OCI-LY3 (cell line): ENCODE results near the gene PIK3C2B.

ENCODE experiments used
- H2AFZ ChIP-seq: fragments of 200-600, 300-600 bp; shearing (Covaris generic); 2 replicates; pipeline ENCODE4 v1.6.0; 2014; ENCODE audit warnings: antibody characterized with exemption, low read depth, low read length
- H3K27ac ChIP-seq: fragments of 200-600, 300-600 bp; sonication (generic); 2 replicates; pipeline ENCODE4 v1.5.1; 2014; ENCODE audit warnings: mild to moderate bottlenecking, low read length, moderate library complexity, mixed read lengths
- H3K27me3 ChIP-seq: fragments of 200-600, 300-600 bp; sonication (generic); 2 replicates; pipeline ENCODE4 v1.6.1; 2014; ENCODE audit warnings: low read depth, low read length, mixed read lengths
- H3K36me3 ChIP-seq: fragments of 200-600, 300-600 bp; sonication (generic); replicated peaks from 2 replicates; pipeline ENCODE3; 2014; ENCODE audit warnings: low read depth, low read length, mixed read lengths
- H3K4me1 ChIP-seq: fragments of 300-600, 200-600 bp; sonication (generic); 2 replicates; pipeline ENCODE4 v1.6.1; 2014; ENCODE audit warnings: low read length, mixed read lengths
- H3K4me2 ChIP-seq: fragments of 200-600, 300-600 bp; sonication (generic); 2 replicates; pipeline ENCODE4 v1.6.1; 2014; ENCODE audit warnings: low read length, mixed read lengths
- H3K4me3 ChIP-seq: fragments of 300-600, 200-600 bp; sonication (generic); 2 replicates; pipeline ENCODE4 v1.5.1; 2014; ENCODE audit warnings: antibody characterized with exemption, mild to moderate bottlenecking, low read length, moderate library complexity
- H3K79me2 ChIP-seq: fragments of 300-600, 200-600 bp; shearing (Covaris generic); 2 replicates; pipeline ENCODE4 v1.6.1; 2014; ENCODE audit warnings: mild to moderate bottlenecking, low read length, mixed read lengths
- H3K9ac ChIP-seq: fragments of 300-600, 200-600 bp; shearing (Covaris generic); 2 replicates; pipeline ENCODE4 v1.6.0; 2014; ENCODE audit warnings: mild to moderate bottlenecking, low read length, moderate library complexity
- H3K9me3 ChIP-seq: fragments of 200-600, 300-600 bp; shearing (Covaris generic); 2 replicates; pipeline ENCODE4 v1.6.1; 2014; ENCODE audit warnings: low read length, mixed read lengths; ENCODE audit not compliant: insufficient read depth
- H4K20me1 ChIP-seq: fragments of 200-600, 300-600 bp; sonication (generic); 2 replicates; pipeline ENCODE4 v1.6.1; 2016; ENCODE audit warnings: low read length, mixed read lengths; ENCODE audit not compliant: insufficient read depth
- CTCF ChIP-seq: fragments of 200-600, 300-600 bp; sonication (generic); IDR thresholded peaks from 2 replicates; pipeline ENCODE4 v1.5.1; 2014; ENCODE audit warnings: antibody characterized with exemption, low read length, low read depth
- EZH2phosphoT487 ChIP-seq: fragments of 200-600 bp; shearing (Covaris generic); IDR thresholded peaks from 2 replicates; pipeline ENCODE4 v1.6.1; 2018; ENCODE audit warnings: antibody characterized with exemption, mixed run types, low read depth

PIK3C2B gene

GRCh38 chr1:204503122-204503912 lies 8.7 kb upstream of the PIK3C2B start:
- no peaks in the 10 kb centered on the region for H3K79me2 ChIP-seq
- H3K4me3 ChIP-seq = peak overlapping the region; percentile 48
- H2AFZ ChIP-seq = peak overlapping the region; percentile 93
- H3K27me3 ChIP-seq = no peaks in the 10 kb centered on the region
- peak overlapping the region; percentile 73 for H3K4me2 ChIP-seq
- peak overlapping the region; percentile 11; the same call in 1 of the 2 replicates for H3K9ac ChIP-seq
- peak; percentile 93 for TF ChIP-seq CTCF
- TF ChIP-seq EZH2phosphoT487 = no peak
- H3K4me1 ChIP-seq = peaks cover 31% of the 10 kb centered on the region
- H3K36me3 ChIP-seq = no peaks in the 10 kb centered on the region
- 0 out of 2 replicates have a peak overlapping the region, but pooled peaks have one; percentile 4 for H3K27ac ChIP-seq
- H3K9me3 ChIP-seq = no peaks in the 10 kb centered on the region
- no peaks in the 10 kb centered on the region for H4K20me1 ChIP-seq

GRCh38 chr1:204502241-204502640 lies 7.6 kb upstream of the PIK3C2B start:
- no peaks in the 10 kb centered on the region for H3K9me3 ChIP-seq
- H4K20me1 ChIP-seq = no peaks in the 10 kb centered on the region
- H3K4me1 ChIP-seq = peaks cover 31% of the 10 kb centered on the region
- no peak overlapping the region for H3K4me3 ChIP-seq
- H3K79me2 ChIP-seq = no peaks in the 10 kb centered on the region
- no peak overlapping the region for H3K9ac ChIP-seq
- no peak overlapping the region for H3K27ac ChIP-seq
- H2AFZ ChIP-seq = no peak overlapping the region
- TF ChIP-seq CTCF (no peak), EZH2phosphoT487 (no peak)
- H3K36me3 ChIP-seq = no peaks in the 10 kb centered on the region
- no peaks in the 10 kb centered on the region for H3K27me3 ChIP-seq
- no peak overlapping the region for H3K4me2 ChIP-seq

GRCh38 chr1:204499511-204500468 lies 5.2 kb upstream of the PIK3C2B start:
- Histone ChIP-seq H3K4me2 (0 out of 2 replicates have a peak overlapping the region, but pooled peaks have one; percentile 39), H3K4me1 (peaks cover 37% of the 10 kb centered on the region), H3K36me3 (no peaks in the 10 kb centered on the region), H3K9ac (no peak overlapping the region), H3K27me3 (0 out of 2 replicates have a peak, but pooled peaks cover 2% of the 10 kb centered on the region), H3K79me2 (no peaks in the 10 kb centered on the region), H4K20me1 (no peaks in the 10 kb centered on the region), H3K4me3 (no peak overlapping the region), H2AFZ (peak overlapping the region; percentile 64; the same call in 1 of the 2 replicates), H3K27ac (no peak overlapping the region), H3K9me3 (0 out of 2 replicates have a peak, but pooled peaks cover 3% of the 10 kb centered on the region)
- TF ChIP-seq EZH2phosphoT487 (no peak), CTCF (no peak)
